ENCODE results near the gene RNASE8.

- TF ChIP-seq EP300 (IDR thresholded peaks at IDR 0.05) (no peak), CTCF (IDR thresholded peaks at IDR 0.05) (no peak), POLR2AphosphoS5 (IDR thresholded peaks at IDR 0.05) (no peak), POLR2A (IDR thresholded peaks at IDR 0.05) (no peak)
Observed at GRCh38 chr14:21029917-21030316, 27.7 kb upstream of the RNASE8 start, which contains the start of gene TPPP2.

Data from sigmoid colon (tissue), 4 donors.